Upper lobe of left lung (tissue), 6 donors: Measurements from ENCODE around the gene BPIFB1. TPM values are rescaled to one million over a fixed set of nuclear protein-coding genes. Genes with fewer than 3 reads are reported as not detected.

Experiments used
- ATAC-seq, 2 donors: fragments of 200-7000 bp; cut with Tn5 transposase; one replicate each; pipeline ENCODE4 v1.9.1; 2022; ENCODE audit warnings: mild to moderate bottlenecking in 2 of 2, moderate library complexity in 2 of 2; ENCODE audit not compliant: low FRiP score in 2 of 2
- DNase-seq, 2 donors: peaks; one replicate each; pipeline ENCODE4 v3.0.0-alpha.2; 2019 to 2020
- H3K27ac ChIP-seq, 4 donors: fragments of 200-600 bp; sonication (generic); one replicate each; pipeline ENCODE4 v1.5.1; 2016 to 2019
- H3K27me3 ChIP-seq, 4 donors: fragments of 200-600 bp; sonication (generic); one replicate each; pipeline ENCODE4 v1.5.1; 2017 to 2019
- H3K36me3 ChIP-seq, 4 donors: fragments of 200-600 bp; sonication (generic); one replicate each; pipeline ENCODE4 v1.5.1; 2016 to 2019
- H3K4me1 ChIP-seq, 4 donors: fragments of 200-600 bp; sonication (generic); one replicate each; pipeline ENCODE4 v1.5.1; 2018 to 2019
- H3K4me3 ChIP-seq, 4 donors: fragments of 200-600 bp; sonication (generic); one replicate each; pipeline ENCODE4 v1.5.1; 2017 to 2019; ENCODE audit warnings: mild to moderate bottlenecking in 2 of 4, moderate library complexity in 1 of 4
- H3K9me3 ChIP-seq, 4 donors: fragments of 200-600 bp; sonication (generic); one replicate each; pipeline ENCODE4 v1.5.1; 2018 to 2019
- EP300 ChIP-seq, 4 donors: sonication (generic); formaldehyde crosslinking; IDR thresholded peaks; one replicate each; pipeline ENCODE4 v1.5.1; 2017; ENCODE audit warnings: antibody characterized with exemption in 4 of 4, control low read depth in 2 of 4
- POLR2A ChIP-seq, 4 donors: fragments of 450-650 bp; IDR thresholded peaks; one replicate each; pipeline ENCODE4 v1.5.1; 2016 to 2017; ENCODE audit warnings: antibody characterized with exemption in 4 of 4, mild to moderate bottlenecking in 2 of 4
- POLR2AphosphoS5 ChIP-seq, 2 donors: sonication (generic); formaldehyde crosslinking; IDR thresholded peaks; one replicate each; pipeline ENCODE4 v1.5.1; 2017; ENCODE audit warnings: antibody characterized with exemption in 2 of 2
- WGBS, 2 donors: methylation state at CpG; one replicate each; pipeline ENCODE4 v1.1.5; 2017 to 2018; 5-methylcytosine and 5-hydroxymethylcytosine counted together
- total RNA-seq, 6 donors: library from RNA; depleted of rRNA in 4 of 6; stranded (reverse); fragments of >200 nt in 4 of 6; gene quantifications; one replicate each; pipeline versions ENCODE4 v1.1.0 to v1.2.1, GENCODE V29; 2016 to 2021
- TF ChIP-seq, protein P1 (sequence below), 6 experiments: fragments of 450-650 bp in 4 of 6; fragments of 200-600 bp in 2 of 6; sonication (generic) in 2 of 6; IDR thresholded peaks; one replicate each; pipeline ENCODE4 v1.5.1; 2016 to 2019; ENCODE audit warnings: antibody characterized with exemption in 6 of 6
- donor health status: DM: no; HTN: no; CAD: no; lungs with moderate emphysema.
- donor health status: DM: no; HTN: yes; CAD: no; lungs with severe emphysema.

The BPIFB1 gene
- total RNA-seq, 6 donors from 2014 or later, result 4.8 to 323 (median 35.3) TPM

GRCh38 chr20:33348136-33348937 is 65.3 kb downstream of the BPIFB1 start:
- ATAC-seq (no peak), DNase-seq (no peak)
- Histone ChIP-seq H3K9me3 (no peaks in the 10 kb centered on the region), H3K27me3 (no peaks in the 10 kb centered on the region), H3K4me1 (no peaks in the 10 kb centered on the region), H3K36me3 (peaks cover 0 to 25% (median 6%) of the 10 kb centered on the region in 4 donors), H3K27ac (no peak overlapping the region), H3K4me3 (no peak overlapping the region)
- 91 to 93% methylated on average over 8 to 11 of the region's 11 CpGs for WGBS, 2 donors
- TF ChIP-seq, protein P1, sequence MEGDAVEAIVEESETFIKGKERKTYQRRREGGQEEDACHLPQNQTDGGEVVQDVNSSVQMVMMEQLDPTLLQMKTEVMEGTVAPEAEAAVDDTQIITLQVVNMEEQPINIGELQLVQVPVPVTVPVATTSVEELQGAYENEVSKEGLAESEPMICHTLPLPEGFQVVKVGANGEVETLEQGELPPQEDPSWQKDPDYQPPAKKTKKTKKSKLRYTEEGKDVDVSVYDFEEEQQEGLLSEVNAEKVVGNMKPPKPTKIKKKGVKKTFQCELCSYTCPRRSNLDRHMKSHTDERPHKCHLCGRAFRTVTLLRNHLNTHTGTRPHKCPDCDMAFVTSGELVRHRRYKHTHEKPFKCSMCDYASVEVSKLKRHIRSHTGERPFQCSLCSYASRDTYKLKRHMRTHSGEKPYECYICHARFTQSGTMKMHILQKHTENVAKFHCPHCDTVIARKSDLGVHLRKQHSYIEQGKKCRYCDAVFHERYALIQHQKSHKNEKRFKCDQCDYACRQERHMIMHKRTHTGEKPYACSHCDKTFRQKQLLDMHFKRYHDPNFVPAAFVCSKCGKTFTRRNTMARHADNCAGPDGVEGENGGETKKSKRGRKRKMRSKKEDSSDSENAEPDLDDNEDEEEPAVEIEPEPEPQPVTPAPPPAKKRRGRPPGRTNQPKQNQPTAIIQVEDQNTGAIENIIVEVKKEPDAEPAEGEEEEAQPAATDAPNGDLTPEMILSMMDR (IDR thresholded peaks at IDR 0.05), result no peak
- TF ChIP-seq EP300 (IDR thresholded peaks at IDR 0.05), result no peak
- no peak for TF ChIP-seq POLR2A (IDR thresholded peaks at IDR 0.05)
- TF ChIP-seq POLR2AphosphoS5 (IDR thresholded peaks at IDR 0.05), result no peak

GRCh38 chr20:33349493-33349892 is 66.5 kb downstream of the BPIFB1 start:
- Histone ChIP-seq H3K36me3 (peaks cover 0 to 25% (median 8%) of the 10 kb centered on the region in 4 donors), H3K27ac (no peak overlapping the region), H3K9me3 (no peaks in the 10 kb centered on the region), H3K4me3 (no peak overlapping the region), H3K27me3 (no peaks in the 10 kb centered on the region), H3K4me1 (no peaks in the 10 kb centered on the region)
- WGBS, 2 donors, result 90 to 95% methylated on average over 2 to 8 of the region's 8 CpGs
- ATAC-seq (no peak), DNase-seq (no peak)
- TF ChIP-seq POLR2AphosphoS5 (IDR thresholded peaks at IDR 0.05), result no peak
- TF ChIP-seq EP300 (IDR thresholded peaks at IDR 0.05), result no peak
- TF ChIP-seq, protein P1 (IDR thresholded peaks at IDR 0.05), result no peak
- no peak for TF ChIP-seq POLR2A (IDR thresholded peaks at IDR 0.05)

GRCh38 chr20:33351696-33352095 is 68.7 kb downstream of the BPIFB1 start:
- no peak for DNase-seq
- no peak for TF ChIP-seq EP300 (IDR thresholded peaks at IDR 0.05)
- TF ChIP-seq POLR2A (IDR thresholded peaks at IDR 0.05), result no peak
- no peak for TF ChIP-seq POLR2AphosphoS5 (IDR thresholded peaks at IDR 0.05)
- TF ChIP-seq, protein P1 (IDR thresholded peaks at IDR 0.05), result no peak
- H3K36me3 ChIP-seq, result peaks cover 0 to 33% (median 10%) of the 10 kb centered on the region in 4 donors
- no peaks in the 10 kb centered on the region for H3K9me3 ChIP-seq
- WGBS, 2 donors, result 62 to 83% methylated on average over 3 of the region's 3 CpGs
- H3K27ac ChIP-seq, result no peak overlapping the region
- H3K27me3 ChIP-seq, result no peaks in the 10 kb centered on the region
- H3K4me3 ChIP-seq, result no peak overlapping the region
- no peaks in the 10 kb centered on the region for H3K4me1 ChIP-seq
- ATAC-seq, result no peak

- no peak overlapping the region for H3K27ac ChIP-seq
- no peak for ATAC-seq
Measured at GRCh38 chr20:33352258-33353012, 69.4 kb downstream of the BPIFB1 start.

More at GRCh38 chr20:33352258-33353012, 69.4 kb downstream of the BPIFB1 start:
- no peaks in the 10 kb centered on the region for H3K9me3 ChIP-seq
- H3K4me1 ChIP-seq, result no peaks in the 10 kb centered on the region
- peaks cover 0 to 41% (median 12%) of the 10 kb centered on the region in 4 donors for H3K36me3 ChIP-seq
- no peaks in the 10 kb centered on the region for H3K27me3 ChIP-seq
- WGBS, 2 donors, result 87 to 92% methylated on average over 16 of the region's 16 CpGs
- H3K4me3 ChIP-seq, result no peak overlapping the region
- peak in 1 of 2 donors; percentile 50 for DNase-seq
- no peak for TF ChIP-seq POLR2AphosphoS5 (IDR thresholded peaks at IDR 0.05)
- TF ChIP-seq, protein P1 (IDR thresholded peaks at IDR 0.05), result no peak
- no peak for TF ChIP-seq POLR2A (IDR thresholded peaks at IDR 0.05)
- TF ChIP-seq EP300 (IDR thresholded peaks at IDR 0.05), result no peak
